ENCODE results near the gene SLC25A23.
A peak's percentile ranks its signal among the peaks of the same experiment; 100 is the strongest.

The SLC25A23 gene

GRCh38 chr19:6484831-6485230, 25.2 kb upstream of the SLC25A23 start:
- Histone ChIP-seq H3K4me3 (ENCODE audit: low read depth in 1 of 2, low read length in 2 of 2) (no peak overlapping the region), H3K36me3 (ENCODE audit: insufficient read depth, low read length) (peaks cover 4% of the 10 kb centered on the region), H3K27me3 (ENCODE audit: insufficient read depth, low read length, poor library complexity) (no peaks in the 10 kb centered on the region), H4K20me1 (ENCODE audit: insufficient read depth, low read length) (no peaks in the 10 kb centered on the region), H2AFZ (ENCODE audit: low read depth, low read length) (no peak overlapping the region), H3K4me2 (ENCODE audit: insufficient read depth, low read length) (no peak overlapping the region), H3K9me3 (ENCODE audit: insufficient read depth, low read length, severe bottlenecking) (no peaks in the 10 kb centered on the region), H3K79me2 (ENCODE audit: insufficient read depth, low read length) (peaks cover 18% of the 10 kb centered on the region), H3K4me1 (ENCODE audit: insufficient read depth, low read length) (peaks cover 27% of the 10 kb centered on the region), H3K27ac (ENCODE audit: low read length) (no peak overlapping the region), H3K9ac (ENCODE audit: low read depth, low read length) (no peak overlapping the region)
- DNase-seq: no peak
- TF ChIP-seq EZH2 (IDR thresholded peaks at IDR 0.05; ENCODE audit: borderline replicate concordance, low read depth, low read length, severe bottlenecking): no peak
- no peak for TF ChIP-seq CTCF (IDR thresholded peaks at IDR 0.05; ENCODE audit: borderline replicate concordance, extremely low read depth, low read length, poor library complexity, severe bottlenecking)
- ATAC-seq (ENCODE audit: insufficient read depth, low read depth): no peak

- H3K4me2 ChIP-seq (ENCODE audit: insufficient read depth, low read length): no peak overlapping the region
- no peak for TF ChIP-seq CTCF (IDR thresholded peaks at IDR 0.05; ENCODE audit: borderline replicate concordance, extremely low read depth, low read length, poor library complexity, severe bottlenecking)
- TF ChIP-seq EZH2 (IDR thresholded peaks at IDR 0.05; ENCODE audit: borderline replicate concordance, low read depth, low read length, severe bottlenecking): no peak
Observed at GRCh38 chr19:6484230-6484629, 24.6 kb upstream of the SLC25A23 start.

GRCh38 chr19:6483235-6483634, 23.6 kb upstream of the SLC25A23 start:
- no peak overlapping the region for H2AFZ ChIP-seq (ENCODE audit: low read depth, low read length)
- DNase-seq: no peak
- peaks cover 28% of the 10 kb centered on the region for H3K4me1 ChIP-seq (ENCODE audit: insufficient read depth, low read length)
- H4K20me1 ChIP-seq (ENCODE audit: insufficient read depth, low read length): no peaks in the 10 kb centered on the region
- no peaks in the 10 kb centered on the region for H3K27me3 ChIP-seq (ENCODE audit: insufficient read depth, low read length, poor library complexity)
- TF ChIP-seq EZH2 (IDR thresholded peaks at IDR 0.05; ENCODE audit: borderline replicate concordance, low read depth, low read length, severe bottlenecking): no peak
- no peak for TF ChIP-seq CTCF (IDR thresholded peaks at IDR 0.05; ENCODE audit: borderline replicate concordance, extremely low read depth, low read length, poor library complexity, severe bottlenecking)
- no peak for ATAC-seq (ENCODE audit: insufficient read depth, low read depth)
- H3K9me3 ChIP-seq (ENCODE audit: insufficient read depth, low read length, severe bottlenecking): no peaks in the 10 kb centered on the region
- H3K4me2 ChIP-seq (ENCODE audit: insufficient read depth, low read length): no peak overlapping the region
- no peak overlapping the region for H3K9ac ChIP-seq (ENCODE audit: low read depth, low read length)
- peaks cover 20% of the 10 kb centered on the region for H3K79me2 ChIP-seq (ENCODE audit: insufficient read depth, low read length)
- no peak overlapping the region for H3K4me3 ChIP-seq (ENCODE audit: low read depth in 1 of 2, low read length in 2 of 2)
- peaks cover 10% of the 10 kb centered on the region for H3K36me3 ChIP-seq (ENCODE audit: insufficient read depth, low read length)
- no peak overlapping the region for H3K27ac ChIP-seq (ENCODE audit: low read length)

More at GRCh38 chr19:6484230-6484629, 24.6 kb upstream of the SLC25A23 start:
- H2AFZ ChIP-seq (ENCODE audit: low read depth, low read length): no peak overlapping the region
- peaks cover 28% of the 10 kb centered on the region for H3K4me1 ChIP-seq (ENCODE audit: insufficient read depth, low read length)
- no peaks in the 10 kb centered on the region for H4K20me1 ChIP-seq (ENCODE audit: insufficient read depth, low read length)
- DNase-seq: no peak
- H3K4me3 ChIP-seq (ENCODE audit: low read depth in 1 of 2, low read length in 2 of 2): no peak overlapping the region
- no peaks in the 10 kb centered on the region for H3K9me3 ChIP-seq (ENCODE audit: insufficient read depth, low read length, severe bottlenecking)
- peaks cover 20% of the 10 kb centered on the region for H3K79me2 ChIP-seq (ENCODE audit: insufficient read depth, low read length)
- no peaks in the 10 kb centered on the region for H3K27me3 ChIP-seq (ENCODE audit: insufficient read depth, low read length, poor library complexity)
- ATAC-seq (ENCODE audit: insufficient read depth, low read depth): no peak
- H3K27ac ChIP-seq (ENCODE audit: low read length): no peak overlapping the region
- peaks cover 4% of the 10 kb centered on the region for H3K36me3 ChIP-seq (ENCODE audit: insufficient read depth, low read length)
- H3K9ac ChIP-seq (ENCODE audit: low read depth, low read length): no peak overlapping the region

DNA sequence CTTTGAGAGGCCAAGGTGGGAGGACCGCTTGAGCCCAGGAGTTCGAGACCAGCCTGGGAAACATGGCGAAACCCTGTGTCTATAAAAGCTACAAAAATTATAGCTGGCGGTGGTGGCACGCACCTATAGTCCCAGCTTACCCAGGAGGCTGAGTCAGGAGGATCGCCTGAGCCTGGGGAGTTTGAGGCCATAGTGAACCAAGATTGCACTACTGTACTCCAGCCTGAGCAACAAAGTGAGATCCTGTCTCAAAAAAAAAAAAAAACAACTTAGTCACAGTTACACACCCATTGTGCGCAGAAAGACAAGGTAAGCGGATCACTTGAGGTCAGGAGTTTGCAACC, 22.7 kb upstream of the SLC25A23 start:
- TF ChIP-seq CTCF (IDR thresholded peaks at IDR 0.05; ENCODE audit: borderline replicate concordance, extremely low read depth, low read length, poor library complexity, severe bottlenecking): no peak
- TF ChIP-seq EZH2 (IDR thresholded peaks at IDR 0.05; ENCODE audit: borderline replicate concordance, low read depth, low read length, severe bottlenecking): no peak
- H3K9me3 ChIP-seq (ENCODE audit: insufficient read depth, low read length, severe bottlenecking): no peaks in the 10 kb centered on the region
- H3K79me2 ChIP-seq (ENCODE audit: insufficient read depth, low read length): peaks cover 20% of the 10 kb centered on the region
- no peak for DNase-seq
- no peak for ATAC-seq (ENCODE audit: insufficient read depth, low read depth)
- no peaks in the 10 kb centered on the region for H3K27me3 ChIP-seq (ENCODE audit: insufficient read depth, low read length, poor library complexity)
- peak overlapping the region; percentile 79 for H3K9ac ChIP-seq (ENCODE audit: low read depth, low read length)
- peak overlapping the region; percentile 92 for H3K27ac ChIP-seq (ENCODE audit: low read length)
- H3K4me2 ChIP-seq (ENCODE audit: insufficient read depth, low read length): peak overlapping the region; percentile 88
- H3K4me3 ChIP-seq (ENCODE audit: low read depth in 1 of 2, low read length in 2 of 2): peak overlapping the region in 1 of 2 experiments; percentile 77; a peak in 1 of 4 replicates
- peak overlapping the region; percentile 75 for H2AFZ ChIP-seq (ENCODE audit: low read depth, low read length)
- H3K36me3 ChIP-seq (ENCODE audit: insufficient read depth, low read length): peaks cover 10% of the 10 kb centered on the region
- H4K20me1 ChIP-seq (ENCODE audit: insufficient read depth, low read length): no peaks in the 10 kb centered on the region
- H3K4me1 ChIP-seq (ENCODE audit: insufficient read depth, low read length): peaks cover 28% of the 10 kb centered on the region
